NB4 (cell line): Measurements from ENCODE around the gene PERCC1.

ENCODE experiments used
- MYC ChIP-seq: IDR thresholded peaks from 2 replicates; pipeline ENCODE4 v1.6.1; 2011; ENCODE audit warnings: low read depth, low read length
- POLR2A ChIP-seq: IDR thresholded peaks from 2 replicates; pipeline ENCODE4 v1.6.1; 2011; ENCODE audit warnings: mild to moderate bottlenecking; ENCODE audit not compliant: insufficient read length; ENCODE audit errors: extremely low read depth
- TF ChIP-seq, protein P1 (sequence below): IDR thresholded peaks from one replicate; pipeline ENCODE4 v1.5.1; 2012; ENCODE audit warnings: low read depth, low read length
- TF ChIP-seq, protein P2 (sequence below): IDR thresholded peaks from 2 replicates; pipeline ENCODE4 v1.6.1; 2011; ENCODE audit warnings: low read depth, low read length

DNA sequence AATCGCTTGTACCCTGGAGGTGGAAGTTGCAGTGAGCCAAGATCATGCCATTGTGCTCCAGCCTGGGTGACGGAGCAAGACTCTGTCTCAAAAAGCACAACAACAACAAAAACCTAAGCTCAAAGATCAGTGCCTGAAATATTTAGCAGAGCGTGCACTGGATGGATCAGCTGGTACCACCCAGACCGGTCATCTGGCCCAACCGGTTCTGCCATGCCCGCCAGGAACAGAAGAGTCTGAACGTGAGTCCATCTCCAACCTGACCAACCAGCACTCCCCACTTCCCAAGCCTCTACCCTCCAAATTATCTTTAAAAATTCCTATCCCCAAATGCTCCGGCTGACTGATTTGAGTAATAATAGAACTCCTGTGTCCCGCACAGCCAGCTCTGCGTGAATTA lies 8.8 kb upstream of the PERCC1 start:
- TF ChIP-seq, protein P1, sequence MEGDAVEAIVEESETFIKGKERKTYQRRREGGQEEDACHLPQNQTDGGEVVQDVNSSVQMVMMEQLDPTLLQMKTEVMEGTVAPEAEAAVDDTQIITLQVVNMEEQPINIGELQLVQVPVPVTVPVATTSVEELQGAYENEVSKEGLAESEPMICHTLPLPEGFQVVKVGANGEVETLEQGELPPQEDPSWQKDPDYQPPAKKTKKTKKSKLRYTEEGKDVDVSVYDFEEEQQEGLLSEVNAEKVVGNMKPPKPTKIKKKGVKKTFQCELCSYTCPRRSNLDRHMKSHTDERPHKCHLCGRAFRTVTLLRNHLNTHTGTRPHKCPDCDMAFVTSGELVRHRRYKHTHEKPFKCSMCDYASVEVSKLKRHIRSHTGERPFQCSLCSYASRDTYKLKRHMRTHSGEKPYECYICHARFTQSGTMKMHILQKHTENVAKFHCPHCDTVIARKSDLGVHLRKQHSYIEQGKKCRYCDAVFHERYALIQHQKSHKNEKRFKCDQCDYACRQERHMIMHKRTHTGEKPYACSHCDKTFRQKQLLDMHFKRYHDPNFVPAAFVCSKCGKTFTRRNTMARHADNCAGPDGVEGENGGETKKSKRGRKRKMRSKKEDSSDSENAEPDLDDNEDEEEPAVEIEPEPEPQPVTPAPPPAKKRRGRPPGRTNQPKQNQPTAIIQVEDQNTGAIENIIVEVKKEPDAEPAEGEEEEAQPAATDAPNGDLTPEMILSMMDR, result no peak
- TF ChIP-seq, protein P2, sequence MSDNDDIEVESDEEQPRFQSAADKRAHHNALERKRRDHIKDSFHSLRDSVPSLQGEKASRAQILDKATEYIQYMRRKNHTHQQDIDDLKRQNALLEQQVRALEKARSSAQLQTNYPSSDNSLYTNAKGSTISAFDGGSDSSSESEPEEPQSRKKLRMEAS, result no peak
- TF ChIP-seq MYC (no peak), POLR2A (no peak)
